ENCODE data around the gene RAB37.

RAB37 gene

DNA sequence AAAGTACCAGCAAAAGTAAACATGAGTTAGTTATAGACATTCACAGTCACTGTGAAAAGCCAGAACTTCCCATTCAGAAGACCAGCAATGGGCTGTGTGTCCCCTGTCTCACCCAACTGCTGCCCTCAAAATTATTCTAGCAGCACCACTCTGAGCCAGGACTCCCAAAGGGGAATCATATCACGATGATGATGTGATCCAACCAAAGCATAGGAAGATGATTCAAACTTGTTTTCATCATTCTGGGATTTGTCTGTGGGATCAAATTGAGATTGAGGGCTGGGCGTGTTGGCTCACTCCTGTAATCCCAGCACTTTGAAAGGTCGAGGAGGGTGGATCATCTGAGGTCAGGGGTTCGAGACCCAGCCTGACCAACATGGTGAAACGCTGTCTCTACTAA lies 45.5 kb downstream of the RAB37 start:
- no peak for DNase-seq

- no peak for DNase-seq
Observed at GRCh38 chr17:74784125-74784810, 47.2 kb downstream of the RAB37 start.

GRCh38 chr17:74785096-74785980 lies 48.3 kb downstream of the RAB37 start:
- DNase-seq: no peak

DNA sequence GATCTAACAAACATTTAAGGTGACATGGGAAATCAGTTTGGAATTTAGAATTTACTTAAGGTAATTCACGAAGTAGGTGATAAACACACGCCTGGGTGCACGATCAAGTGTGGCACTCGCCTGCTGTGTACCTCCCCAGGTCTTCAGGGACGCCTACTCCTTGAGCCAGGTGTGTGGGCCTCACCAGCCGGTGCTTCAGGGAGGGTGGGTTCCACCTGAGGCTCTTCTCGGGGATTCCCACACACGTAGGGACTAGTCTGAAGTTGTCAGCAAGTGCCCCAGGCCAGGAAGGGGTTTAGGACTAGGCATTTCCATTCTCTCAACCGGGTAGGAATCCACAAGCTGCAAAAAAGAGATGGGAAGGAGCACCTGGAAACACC lies 48.9 kb downstream of the RAB37 start:
- DNase-seq: no peak

DNA sequence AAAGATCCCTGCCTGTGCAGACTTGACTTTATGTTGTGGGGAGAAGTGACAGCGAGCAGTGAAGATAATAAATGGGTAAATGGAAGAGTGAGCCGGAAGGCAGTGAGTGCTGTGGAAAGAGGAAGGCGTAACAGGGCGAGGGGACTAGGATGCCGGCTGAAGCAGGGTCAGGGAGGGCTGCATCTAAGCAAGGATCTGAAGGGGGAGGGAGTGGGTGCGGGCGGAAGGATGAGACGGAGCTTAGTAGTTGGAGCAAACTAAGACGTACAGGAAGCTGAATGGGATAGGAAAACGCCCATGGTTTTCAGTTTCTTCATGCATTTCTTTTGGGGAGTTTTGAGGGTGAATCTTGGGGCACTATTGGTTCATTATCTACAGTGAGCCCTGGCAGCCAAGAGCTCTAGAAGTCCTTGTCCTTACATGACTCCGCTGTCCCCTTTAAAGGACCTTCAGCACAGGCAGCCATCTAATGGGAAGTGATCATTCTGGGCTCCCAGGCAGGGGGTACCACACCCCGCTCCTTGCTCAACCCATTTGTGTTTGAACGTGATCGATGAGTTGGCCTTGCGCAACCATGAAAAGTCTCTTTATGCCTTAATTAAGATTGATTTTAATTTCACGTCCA lies 49.5 kb downstream of the RAB37 start:
- no peak for DNase-seq

DNA sequence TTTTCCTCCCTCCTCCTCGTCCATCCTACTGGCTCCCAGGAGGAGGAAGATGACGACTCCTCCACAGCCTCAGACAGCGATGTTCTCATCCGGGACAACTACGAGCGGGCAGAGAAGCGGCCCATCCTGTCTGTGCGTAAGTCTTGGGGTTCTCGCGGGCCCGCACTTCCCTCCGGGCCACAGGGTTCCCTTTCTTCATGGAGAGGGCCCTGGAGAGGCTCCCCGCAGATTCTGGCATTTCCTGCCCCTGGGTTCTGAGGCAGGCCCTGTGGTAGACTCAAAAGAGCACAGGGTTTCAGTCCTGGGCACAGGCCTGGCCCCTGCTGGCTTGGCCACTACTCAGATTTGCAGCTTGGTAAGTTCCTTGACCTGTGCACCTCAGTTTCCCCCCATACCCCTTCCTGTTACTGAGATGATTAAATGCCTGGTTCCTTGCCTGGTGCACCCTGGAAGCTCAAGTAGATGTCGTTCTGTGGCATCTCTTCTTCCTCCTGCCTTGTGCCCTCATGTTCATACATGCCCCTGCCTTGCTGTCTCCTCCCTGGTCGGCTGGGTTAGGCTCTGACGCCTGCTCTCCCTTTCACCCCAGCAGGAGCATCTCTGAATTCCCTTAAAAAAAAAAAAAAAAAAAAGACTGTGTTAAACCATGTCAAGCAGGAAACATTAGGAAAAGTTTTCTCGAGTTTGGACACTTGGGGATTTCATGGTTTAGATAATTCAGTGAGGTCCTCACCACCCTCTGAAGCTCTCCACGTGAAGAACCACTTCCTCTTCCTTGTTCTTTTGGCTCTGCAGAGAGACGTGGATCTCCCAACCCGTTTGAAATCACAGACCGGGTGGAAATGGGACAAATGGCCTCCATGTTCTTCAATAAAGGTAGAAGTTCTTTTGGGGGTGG lies 53.4 kb downstream of the RAB37 start:
- no peak for DNase-seq

GRCh38 chr17:74792586-74793105 lies 55.6 kb downstream of the RAB37 start:
- no peak for DNase-seq

DNA sequence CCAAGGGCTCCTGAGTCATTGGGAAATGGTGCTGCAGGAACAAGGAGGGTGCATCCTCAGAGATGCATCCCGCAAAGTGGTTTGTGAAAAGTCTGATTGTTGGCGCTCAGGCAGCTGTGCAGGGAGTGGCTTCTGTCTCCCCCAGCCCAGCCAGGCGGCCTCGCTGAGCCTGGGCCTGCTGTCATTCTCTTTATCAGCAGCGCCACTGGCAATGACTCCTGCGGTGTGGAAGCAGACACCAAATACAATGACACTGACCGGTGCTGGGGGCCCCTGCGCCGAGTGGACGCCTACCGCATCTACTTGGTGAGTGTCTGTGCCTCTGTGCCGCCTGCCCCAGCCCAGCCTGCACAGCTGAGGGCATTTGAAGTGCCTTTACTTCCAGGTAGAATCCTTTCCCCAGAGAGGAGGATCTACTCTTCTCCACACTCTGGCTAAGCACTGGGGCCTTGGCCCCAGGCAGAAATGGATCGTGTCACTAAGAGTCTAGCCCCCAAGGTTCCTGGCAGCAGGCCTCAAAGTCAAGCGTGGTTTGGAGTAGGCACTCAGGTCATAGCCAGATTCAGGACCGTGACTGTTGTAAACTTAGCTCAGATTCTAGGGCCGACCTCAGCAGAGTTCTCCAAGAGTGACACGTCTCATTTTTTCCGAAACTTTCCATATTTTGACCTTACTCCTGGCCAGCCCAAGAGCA lies 58.4 kb downstream of the RAB37 start:
- no peak for DNase-seq

DNA sequence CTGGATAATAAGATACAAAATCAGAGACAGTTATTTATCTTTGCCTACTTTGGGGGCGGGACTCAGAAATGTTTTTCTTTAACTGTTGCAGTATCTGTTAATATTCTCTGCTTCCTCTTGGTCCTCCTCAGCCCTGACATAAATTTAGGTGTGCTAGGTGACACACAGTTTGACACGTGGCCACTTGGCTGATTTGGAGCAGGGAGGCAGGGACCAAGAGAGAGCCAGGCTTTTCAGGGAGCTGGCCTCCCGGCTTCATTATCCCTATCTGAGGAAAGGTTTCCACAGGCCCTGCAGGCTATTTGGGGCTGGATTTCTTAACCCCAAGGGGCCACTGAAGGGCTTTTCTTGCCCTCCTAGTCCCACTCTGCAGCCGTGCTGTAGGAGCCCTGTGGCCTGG lies 59.2 kb downstream of the RAB37 start:
- no peak for DNase-seq

- no peak for DNase-seq
Observed at GRCh38 chr17:74796866-74797265, 59.8 kb downstream of the RAB37 start.

All from T-helper 9 cell (primary cell).